Bladder microvascular endothelial cell (primary cell): Measurements from ENCODE around the gene TRIM50. TPM values are rescaled to one million over a fixed set of nuclear protein-coding genes. Genes with fewer than 3 reads are reported as not detected.

Experiments
- total RNA-seq: library from RNA; depleted of rRNA; stranded (reverse); fragments of >200 nt; gene quantifications from 2 replicates; pipeline ENCODE4 v1.2.3, GENCODE V29; 2014

The TRIM50 gene
- not detected in 2 replicates for total RNA-seq

DNA sequence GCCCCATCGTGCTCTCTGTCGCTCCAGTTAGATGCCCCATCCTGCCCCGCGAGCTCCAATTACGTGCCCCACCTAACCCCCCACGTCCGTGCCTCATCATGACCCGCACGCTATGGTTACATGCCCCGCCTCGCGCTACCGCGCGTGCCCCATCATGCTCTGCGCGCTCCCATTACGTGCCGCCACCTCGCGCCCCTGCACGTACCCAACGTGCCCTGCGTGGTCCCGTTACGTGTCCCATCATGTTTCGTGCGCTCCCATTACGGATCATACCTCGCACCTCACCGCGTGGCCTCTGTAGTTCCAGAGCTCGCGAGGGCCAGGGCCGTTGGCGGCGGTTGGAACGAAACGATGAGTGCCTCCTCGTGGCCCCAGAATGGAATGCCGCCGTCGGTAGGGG, at the start of gene TRIM50, which contains the start of gene FKBP6:
Gene TRIM50 (minus strand): TSS at position 161 of the 400 bp plus-strand sequence. CDS start 3,295 bp downstream, outside the sequence.
Gene FKBP6 (plus strand): TSS at position 240 of the 400 bp plus-strand sequence. CDS start 268 bp downstream, outside the sequence.

DNA sequence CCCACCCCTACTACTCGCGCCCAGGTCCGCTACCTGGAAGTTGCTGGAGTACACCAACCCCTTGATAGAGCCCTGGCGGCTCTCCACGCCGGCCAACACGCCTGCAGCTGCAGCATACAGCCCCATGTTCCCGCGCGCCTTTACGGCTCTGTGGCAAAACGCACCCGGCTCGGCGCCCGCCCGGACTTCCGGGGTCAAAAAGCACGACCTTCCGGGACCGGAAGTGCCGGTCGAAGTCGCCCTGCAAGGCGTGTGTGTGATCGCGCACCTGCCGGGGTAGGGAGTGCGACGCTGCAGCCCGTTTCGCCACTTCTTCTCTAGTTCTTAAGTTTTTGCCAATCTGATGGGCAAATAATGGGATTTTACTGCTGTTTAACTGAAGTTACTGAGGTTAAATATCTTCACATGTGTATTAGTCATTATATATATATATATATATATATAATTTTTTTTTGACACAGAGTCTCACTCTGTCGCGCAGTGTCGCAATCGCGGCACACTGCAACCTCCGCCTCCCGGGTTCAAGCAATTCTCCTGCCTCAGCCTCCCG, 19.1 kb downstream of the TRIM50 start, which contains the start of gene NSUN5:
Gene NSUN5 (minus strand): TSS at position 162 of the 550 bp plus-strand sequence. CDS start 36 bp downstream, at position 126.

Other genes with a start within 250 kb of the TRIM50 start
- gene SPDYE9, start 242.0 kb downstream of the TRIM50 start, total RNA-seq: not detected in 2 replicates
- 3.7 and 8.4 TPM in 2 replicates for gene NSUN5, start 19.3 kb downstream of the TRIM50 start, total RNA-seq
- not detected in 2 replicates for gene FKBP6, start 79 bp upstream of the TRIM50 start, total RNA-seq
- gene FZD9, start 105.7 kb upstream of the TRIM50 start, total RNA-seq: 0.65 and 2.1 TPM in 2 replicates
- gene BAZ1B, start 194.2 kb upstream of the TRIM50 start, total RNA-seq: 33.5 and 59.8 TPM in 2 replicates
- 19.9 and 20.6 TPM in 2 replicates for gene BCL7B, start 229.6 kb upstream of the TRIM50 start, total RNA-seq